GM12878 (cell line): Measurements from ENCODE around the gene MFN2. TPM values are rescaled to one million over a fixed set of nuclear protein-coding genes. Genes with fewer than 3 reads are reported as not detected.

Source experiments
- ATAC-seq: fragments of 200-7000 bp; cut with Tn5 transposase; 3 replicates; pipeline ENCODE4 v1.9.1; 2020; ENCODE audit warnings: mild to moderate bottlenecking, moderate library complexity
- BruUV-seq: library from RNA; stranded (reverse); fragments of 400-500 nt; replicated peaks from 2 replicates; lab custom pipeline; 2021; lab: Mats Ljungman, UMichigan
- CTCF ChIA-PET: fragments of 300-600 bp; sonication (Branson Sonifier 250); formaldehyde crosslinking; extraction: SDS; loops from one replicate; lab custom pipeline; 2021; ENCODE audit warnings: inconsistent platforms; lab: Yijun Ruan, JAX
- POLR2A ChIA-PET: fragments of 350-600 bp; formaldehyde crosslinking; extraction: SDS; loops from one replicate; lab custom pipeline; 2021; ENCODE audit warnings: inconsistent platforms; lab: Charles Lee
- RAD21 ChIA-PET: fragments of 300-600 bp; sonication (Branson Sonifier 250); formaldehyde crosslinking; loops from one replicate; lab custom pipeline; 2023; ENCODE audit warnings: antibody characterized with exemption; ENCODE audit not compliant: unreplicated experiment; lab: Charles Lee
- SMC1A ChIA-PET: fragments of 300-600 bp; sonication (Branson Sonifier 250); formaldehyde crosslinking; loops from one replicate; lab custom pipeline; 2023; ENCODE audit not compliant: unreplicated experiment, uncharacterized antibody; lab: Charles Lee
- DNase-seq: peaks from one replicate; pipeline ENCODE4 v3.0.0-alpha.2; 2011; ENCODE audit warnings: low read depth, low spot score
- FAIRE-seq: peaks from 3 replicates; lab custom pipeline; 2011; peaks lifted over from hg19 to GRCh38; lab: Jason Lieb, UNC
- H2AFZ ChIP-seq: 2 replicates; pipeline ENCODE4 v1.6.0; 2011; ENCODE audit warnings: low read depth, low read length, control low read depth; ENCODE audit not compliant: control insufficient read depth
- H3K27ac ChIP-seq: 2 replicates; pipeline ENCODE4 v1.5.1; 2011; ENCODE audit warnings: control low read depth; ENCODE audit not compliant: control insufficient read depth, insufficient read depth
- H3K27me3 ChIP-seq, 2 experiments: replicated peaks in 1 of 2; 2 replicates each; pipeline versions ENCODE4 v1.6.0 to v1.6.1; 2011; ENCODE audit warnings: low read length in 1 of 2; ENCODE audit not compliant: control insufficient read depth in 2 of 2, insufficient read depth in 2 of 2
- H3K36me3 ChIP-seq, 2 experiments: 2 replicates each; pipeline ENCODE4 v1.5.1; 2011; ENCODE audit warnings: low read length in 1 of 2; ENCODE audit not compliant: control insufficient read depth in 2 of 2, insufficient read depth in 2 of 2
- H3K4me1 ChIP-seq: 2 replicates; pipeline ENCODE4 v1.6.1; 2011; ENCODE audit warnings: mild to moderate bottlenecking, low read length, moderate library complexity, mixed read lengths; ENCODE audit not compliant: control insufficient read depth, insufficient read depth
- H3K4me2 ChIP-seq: 2 replicates; pipeline ENCODE4 v1.6.0; 2011; ENCODE audit warnings: control low read depth; ENCODE audit not compliant: control insufficient read depth, insufficient read depth
- H3K4me3 ChIP-seq: fragments of 200-600 bp; sonication (generic); 2 replicates; pipeline ENCODE4 v1.5.1; 2016
- H3K79me2 ChIP-seq: 2 replicates; pipeline ENCODE4 v1.6.0; 2011; ENCODE audit warnings: low read length; ENCODE audit not compliant: control insufficient read depth, insufficient read depth
- H3K9ac ChIP-seq: 2 replicates; pipeline ENCODE4 v1.8.0; 2011; ENCODE audit warnings: low read length, control low read depth, mixed read lengths; ENCODE audit not compliant: control insufficient read depth, insufficient read depth
- H3K9me3 ChIP-seq: replicated peaks from 3 replicates; pipeline ENCODE4 v1.5.1; 2011; ENCODE audit warnings: mild to moderate bottlenecking, low read length; ENCODE audit not compliant: control insufficient read depth, insufficient read depth
- H4K20me1 ChIP-seq: 2 replicates; pipeline ENCODE4 v1.6.0; 2011; ENCODE audit not compliant: control insufficient read depth, insufficient read depth
- CBFB ChIP-seq: IDR thresholded peaks from 2 replicates; pipeline ENCODE4 v1.6.1; 2016; ENCODE audit warnings: antibody characterized with exemption, low read depth
- IKZF1 ChIP-seq: fragments of 450-650 bp; conservative IDR thresholded peaks from 2 replicates; pipeline ENCODE4 v1.6.1; 2017; ENCODE audit warnings: antibody characterized with exemption, mild to moderate bottlenecking
- KAT2A ChIP-seq: conservative IDR thresholded peaks from 2 replicates; pipeline ENCODE4 v1.6.1; 2011; ENCODE audit warnings: low read depth, low read length; ENCODE audit not compliant: control insufficient read depth
- NFYA ChIP-seq: IDR thresholded peaks from 2 replicates; pipeline ENCODE4 v1.6.1; 2011; ENCODE audit warnings: low read depth, mild to moderate bottlenecking, low read length, improper control_type of control experiment, borderline replicate concordance
- PML ChIP-seq: IDR thresholded peaks from 2 replicates; pipeline ENCODE4 v1.6.1; 2012; ENCODE audit warnings: low read length, inconsistent platforms
- SMAD1 ChIP-seq: fragments of 450-650 bp; IDR thresholded peaks from 2 replicates; pipeline ENCODE4 v1.6.1; 2018; ENCODE audit warnings: mild to moderate bottlenecking, low read depth; ENCODE audit not compliant: partially characterized antibody
- WGBS: methylation state at CpG from one replicate; pipeline ENCODE4 v1.1.6; 2016; ENCODE audit warnings: low lambda C conversion rate; ENCODE audit not compliant: insufficient replicate concordance, insufficient coverage; ENCODE audit errors: missing lambda C conversion rate; 5-methylcytosine and 5-hydroxymethylcytosine counted together
- in situ Hi-C: fragments of 300-500 bp; cut with MboI; formaldehyde crosslinking; loops from 9 replicates; pipeline ENCODE4 v1.14.3; 2018; ENCODE audit warnings: mixed read lengths
- intact Hi-C: fragments of 100-400 bp; cut with micrococcal nuclease; formaldehyde crosslinking; loops from one replicate; pipeline ENCODE4 v1.14.2; 2022; ENCODE audit not compliant: unreplicated experiment
- polyA plus RNA-seq, 11 experiments: library from polyadenylated mRNA; depleted of rRNA in 4 of 11; unstranded in 6 of 11; stranded (reverse) in 5 of 11; fragments of >200 nt; fragmentation: Nextera tagmentation in 4 of 11; fragmentation: Illumina TruSeq in 1 of 11; extraction: Ambion mirVana in 4 of 11; extraction: Trizol in 1 of 11; gene quantifications; 1 replicate in 1 of 11; 2 replicates in 10 of 11; pipeline versions ENCODE4 v1.2.1 to v1.2.3, GENCODE V29; 2011 to 2016; ENCODE audit warnings: inconsistent platforms in 2 of 11, missing spikeins in 2 of 11, low read depth in 1 of 11
- total RNA-seq, 4 experiments: library from RNA; depleted of rRNA in 3 of 4; stranded (reverse); fragments of >200 nt in 3 of 4; fragmentation: Illumina TruSeq in 1 of 4; extraction: Trizol in 1 of 4; gene quantifications; 2 replicates each; pipeline versions ENCODE4 v1.2.1 to v1.2.3, GENCODE V29; 2013 to 2021
- TF ChIP-seq, protein P1 (sequence below): fragments of 450-650 bp; IDR thresholded peaks from 2 replicates; pipeline ENCODE4 v1.6.1; 2018; ENCODE audit warnings: borderline replicate concordance, mild to moderate bottlenecking; ENCODE audit not compliant: partially characterized antibody
- TF ChIP-seq, protein P2 (sequence below): fragments of 450-650 bp; IDR thresholded peaks from 2 replicates; pipeline ENCODE4 v1.6.1; 2016; ENCODE audit warnings: mild to moderate bottlenecking

The MFN2 gene
- total and polyA plus RNA-seq, 10 of the 15 experiments (the other 5 are each of a cell fraction or from before 2014, with no cell fraction given): 5.3 to 64.4 (median 48.1) TPM

DNA sequence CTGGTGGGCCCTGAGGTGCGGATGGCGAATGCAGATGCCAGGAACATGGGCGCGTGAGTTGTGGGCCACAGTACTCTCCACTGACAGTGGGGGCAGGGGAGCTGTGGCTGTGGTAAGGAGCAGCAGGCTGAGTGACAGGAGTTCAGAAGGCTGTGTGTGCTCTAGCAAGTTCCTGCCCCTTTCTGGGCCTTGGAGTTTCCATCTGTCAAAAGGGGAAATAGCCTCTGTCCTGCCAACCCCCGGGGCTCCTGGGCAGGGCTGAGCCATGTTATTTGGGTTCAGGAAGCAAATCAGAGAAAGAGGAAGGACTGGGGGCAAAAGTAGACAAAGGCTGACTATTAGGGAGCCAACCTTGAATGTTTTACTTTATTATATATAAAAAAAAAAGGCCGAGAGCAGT is 19.5 kb upstream of the MFN2 start:
- CTCF ChIA-PET: interaction anchor here (1.1 kb wide), 1 partner anchor 22 kb away, joined by 3 read pairs; no protein-coding TSS in a partner anchor
- FAIRE-seq: no peak

More for the DNA sequence above, 19.5 kb upstream of the MFN2 start:
- H3K27ac ChIP-seq: no peak overlapping the region
- H3K4me3 ChIP-seq: no peak overlapping the region
- ChIA-PET POLR2A (no interaction called here), RAD21 (interaction anchor here (0.7 kb wide), 1 partner anchor 27 kb away, joined by 3 read pairs; no protein-coding TSS in a partner anchor), SMC1A (no interaction called here)
- DNase-seq (no peak), ATAC-seq (no peak)
- no TSS peak for BruUV-seq
- 77% methylated on average over 6 of the region's 6 CpGs for WGBS
- H3K36me3 ChIP-seq: peaks cover 2 to 14% of the 10 kb centered on the region in 2 experiments
- no peak overlapping the region for H3K9ac ChIP-seq
- H3K4me1 ChIP-seq: no peaks in the 10 kb centered on the region
- H4K20me1 ChIP-seq: no peaks in the 10 kb centered on the region; the same call in 1 of the 2 replicates
- H2AFZ ChIP-seq: no peak overlapping the region
- in situ Hi-C loops: loop anchor here (10.0 kb wide), 1 partner anchor 116 kb away; the partner anchor contains the start of gene NPPA
- intact Hi-C loops: no loop called here
- no peak overlapping the region for H3K4me2 ChIP-seq
- H3K79me2 ChIP-seq: no peaks in the 10 kb centered on the region
- no peaks in the 10 kb centered on the region for H3K27me3 ChIP-seq
- no peaks in the 10 kb centered on the region for H3K9me3 ChIP-seq
- TF ChIP-seq NFYA (no peak), SMAD1 (no peak), KAT2A (no peak), CBFB (no peak), IKZF1 (no peak), PML (no peak)
- TF ChIP-seq, protein P1, sequence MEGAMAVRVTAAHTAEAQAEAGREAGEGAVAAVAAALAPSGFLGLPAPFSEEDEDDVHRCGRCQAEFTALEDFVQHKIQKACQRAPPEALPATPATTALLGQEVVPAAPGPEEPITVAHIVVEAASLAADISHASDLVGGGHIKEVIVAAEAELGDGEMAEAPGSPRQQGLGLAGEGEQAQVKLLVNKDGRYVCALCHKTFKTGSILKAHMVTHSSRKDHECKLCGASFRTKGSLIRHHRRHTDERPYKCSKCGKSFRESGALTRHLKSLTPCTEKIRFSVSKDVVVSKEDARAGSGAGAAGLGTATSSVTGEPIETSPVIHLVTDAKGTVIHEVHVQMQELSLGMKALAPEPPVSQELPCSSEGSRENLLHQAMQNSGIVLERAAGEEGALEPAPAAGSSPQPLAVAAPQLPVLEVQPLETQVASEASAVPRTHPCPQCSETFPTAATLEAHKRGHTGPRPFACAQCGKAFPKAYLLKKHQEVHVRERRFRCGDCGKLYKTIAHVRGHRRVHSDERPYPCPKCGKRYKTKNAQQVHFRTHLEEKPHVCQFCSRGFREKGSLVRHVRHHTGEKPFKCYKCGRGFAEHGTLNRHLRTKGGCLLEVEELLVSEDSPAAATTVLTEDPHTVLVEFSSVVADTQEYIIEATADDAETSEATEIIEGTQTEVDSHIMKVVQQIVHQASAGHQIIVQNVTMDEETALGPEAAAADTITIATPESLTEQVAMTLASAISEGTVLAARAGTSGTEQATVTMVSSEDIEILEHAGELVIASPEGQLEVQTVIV: no peak
- TF ChIP-seq, protein P2, sequence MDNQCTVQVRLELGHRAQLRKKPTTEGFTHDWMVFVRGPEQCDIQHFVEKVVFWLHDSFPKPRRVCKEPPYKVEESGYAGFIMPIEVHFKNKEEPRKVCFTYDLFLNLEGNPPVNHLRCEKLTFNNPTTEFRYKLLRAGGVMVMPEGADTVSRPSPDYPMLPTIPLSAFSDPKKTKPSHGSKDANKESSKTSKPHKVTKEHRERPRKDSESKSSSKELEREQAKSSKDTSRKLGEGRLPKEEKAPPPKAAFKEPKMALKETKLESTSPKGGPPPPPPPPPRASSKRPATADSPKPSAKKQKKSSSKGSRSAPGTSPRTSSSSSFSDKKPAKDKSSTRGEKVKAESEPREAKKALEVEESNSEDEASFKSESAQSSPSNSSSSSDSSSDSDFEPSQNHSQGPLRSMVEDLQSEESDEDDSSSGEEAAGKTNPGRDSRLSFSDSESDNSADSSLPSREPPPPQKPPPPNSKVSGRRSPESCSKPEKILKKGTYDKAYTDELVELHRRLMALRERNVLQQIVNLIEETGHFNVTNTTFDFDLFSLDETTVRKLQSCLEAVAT: no peak
